Ascending aorta (tissue), 2 donors: ENCODE measurements around the gene DMD. TPM values are rescaled to one million over a fixed set of nuclear protein-coding genes. Genes with fewer than 3 reads are reported as not detected.
"Not testable (repeated sequence)": the region's sequence is repeated elsewhere in the genome, so short reads cannot be mapped to it uniquely, and the experiment has no call there.

ENCODE experiments used
- DNase-seq, 2 donors: peaks; one replicate each; pipeline ENCODE4 v3.0.0-alpha.2; 2019; ENCODE audit warnings: low spot score in 2 of 2
- H3K27ac ChIP-seq, 2 donors: fragments of 200-600 bp; sonication (generic); one replicate each; pipeline ENCODE4 v1.5.1; 2016 to 2017; ENCODE audit warnings: mild to moderate bottlenecking in 1 of 2
- H3K27me3 ChIP-seq: fragments of 200-600 bp; sonication (generic); one replicate; pipeline ENCODE4 v1.5.1; 2017
- H3K36me3 ChIP-seq, 2 donors: fragments of 200-600 bp; sonication (generic); one replicate each; pipeline ENCODE4 v1.5.1; 2016
- H3K4me1 ChIP-seq, 2 donors: fragments of 200-600 bp; sonication (generic); one replicate each; pipeline ENCODE4 v1.5.1; 2016 to 2017; ENCODE audit warnings: mild to moderate bottlenecking in 1 of 2
- H3K4me3 ChIP-seq, 2 donors: fragments of 200-600 bp; sonication (generic); one replicate each; pipeline ENCODE4 v1.5.1; 2016 to 2017; ENCODE audit warnings: mild to moderate bottlenecking in 1 of 2
- H3K9me3 ChIP-seq, 2 donors: fragments of 200-600 bp; sonication (generic); one replicate each; pipeline ENCODE4 v1.5.1; 2016
- intact Hi-C: fragments of 100-400 bp; cut with DNase I; formaldehyde crosslinking; loops from one replicate; pipeline ENCODE4 v1.15.1; 2023
- total RNA-seq: library from RNA; depleted of rRNA; stranded (reverse); fragments of >200 nt; gene quantifications from one replicate; pipeline ENCODE4 v1.1.0, GENCODE V29; 2016
- TF ChIP-seq, protein P1 (sequence below), 3 experiments: fragments of 200-600 bp in 2 of 3; fragments of 450-650 bp in 1 of 3; sonication (generic) in 2 of 3; IDR thresholded peaks; one replicate each; pipeline ENCODE4 v1.5.1; 2016 to 2019; ENCODE audit warnings: antibody characterized with exemption in 3 of 3, mild to moderate bottlenecking in 1 of 3, moderate library complexity in 1 of 3

Gene DMD
- total RNA-seq, 1 donor from 2014 or later: 40.0 TPM

DNA sequence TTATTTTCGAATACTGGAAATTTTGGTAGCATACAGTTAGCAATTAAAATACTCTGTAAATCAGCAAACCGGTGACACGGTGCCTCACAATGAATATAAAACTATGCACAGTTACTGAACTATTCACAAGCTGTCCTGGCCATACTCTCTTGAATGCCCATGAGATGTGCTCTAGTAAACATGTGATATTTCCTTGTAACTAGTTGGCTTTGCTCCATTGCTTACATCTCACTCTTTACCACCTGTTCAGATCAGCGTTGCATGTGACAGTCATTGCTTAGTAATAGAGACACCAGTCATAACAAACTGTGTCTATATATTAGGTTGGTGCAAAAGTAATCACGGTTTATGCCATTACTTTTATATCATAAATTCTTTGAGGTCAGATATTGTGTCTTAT, 1241.6 kb downstream of the DMD start:
- DNase-seq: no peak
- Histone ChIP-seq H3K27ac (no peak overlapping the region), H3K27me3 (no peaks in the 10 kb centered on the region), H3K4me1 (no peaks in the 10 kb centered on the region), H3K9me3 (no peaks in the 10 kb centered on the region), H3K36me3 (no peaks in the 10 kb centered on the region), H3K4me3 (no peak overlapping the region)
- intact Hi-C loops: no loop called here
- TF ChIP-seq, protein P1, sequence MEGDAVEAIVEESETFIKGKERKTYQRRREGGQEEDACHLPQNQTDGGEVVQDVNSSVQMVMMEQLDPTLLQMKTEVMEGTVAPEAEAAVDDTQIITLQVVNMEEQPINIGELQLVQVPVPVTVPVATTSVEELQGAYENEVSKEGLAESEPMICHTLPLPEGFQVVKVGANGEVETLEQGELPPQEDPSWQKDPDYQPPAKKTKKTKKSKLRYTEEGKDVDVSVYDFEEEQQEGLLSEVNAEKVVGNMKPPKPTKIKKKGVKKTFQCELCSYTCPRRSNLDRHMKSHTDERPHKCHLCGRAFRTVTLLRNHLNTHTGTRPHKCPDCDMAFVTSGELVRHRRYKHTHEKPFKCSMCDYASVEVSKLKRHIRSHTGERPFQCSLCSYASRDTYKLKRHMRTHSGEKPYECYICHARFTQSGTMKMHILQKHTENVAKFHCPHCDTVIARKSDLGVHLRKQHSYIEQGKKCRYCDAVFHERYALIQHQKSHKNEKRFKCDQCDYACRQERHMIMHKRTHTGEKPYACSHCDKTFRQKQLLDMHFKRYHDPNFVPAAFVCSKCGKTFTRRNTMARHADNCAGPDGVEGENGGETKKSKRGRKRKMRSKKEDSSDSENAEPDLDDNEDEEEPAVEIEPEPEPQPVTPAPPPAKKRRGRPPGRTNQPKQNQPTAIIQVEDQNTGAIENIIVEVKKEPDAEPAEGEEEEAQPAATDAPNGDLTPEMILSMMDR (IDR thresholded peaks at IDR 0.05): no peak

DNA sequence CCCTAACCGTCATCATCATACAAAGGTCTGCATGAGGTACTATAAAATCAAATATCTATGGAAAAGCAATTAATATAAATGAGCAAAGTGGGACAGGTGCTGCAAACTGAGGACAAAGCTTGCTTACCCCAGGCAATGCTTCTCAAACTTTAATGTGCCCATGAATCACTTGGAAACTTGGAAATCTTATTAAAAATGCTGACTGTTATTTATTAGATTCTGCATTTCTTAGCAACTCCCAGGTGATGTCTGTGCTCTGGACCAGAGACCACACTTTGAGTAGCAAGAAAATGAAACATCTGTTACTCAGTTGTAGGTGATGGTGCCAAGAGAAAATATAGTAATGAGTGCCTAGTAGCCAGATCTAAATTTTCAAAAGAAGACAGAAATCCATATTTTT, 1249.1 kb downstream of the DMD start:
- Histone ChIP-seq H3K27me3 (no peaks in the 10 kb centered on the region), H3K9me3 (no peaks in the 10 kb centered on the region), H3K36me3 (no peaks in the 10 kb centered on the region), H3K27ac (no peak overlapping the region), H3K4me3 (no peak overlapping the region), H3K4me1 (no peaks in the 10 kb centered on the region)
- intact Hi-C loops: no loop called here
- TF ChIP-seq, protein P1 (IDR thresholded peaks at IDR 0.05): no peak
- DNase-seq: no peak

- DNase-seq: no peak
- no peaks in the 10 kb centered on the region for H3K27me3 ChIP-seq
- no peak overlapping the region for H3K4me3 ChIP-seq
- H3K4me1 ChIP-seq: no peaks in the 10 kb centered on the region
- H3K36me3 ChIP-seq: no peaks in the 10 kb centered on the region
- intact Hi-C loops: no loop called here
- H3K9me3 ChIP-seq: no peaks in the 10 kb centered on the region
- no peak overlapping the region for H3K27ac ChIP-seq
- TF ChIP-seq, protein P1 (IDR thresholded peaks at IDR 0.05): no peak
Measured at GRCh38 chrX:31934842-31935370, 1276.4 kb downstream of the DMD start.

GRCh38 chrX:31934015-31934414, 1277.3 kb downstream of the DMD start:
- intact Hi-C loops: no loop called here
- no peak overlapping the region for H3K4me3 ChIP-seq
- DNase-seq: no peak
- H3K27ac ChIP-seq: no peak overlapping the region
- no peaks in the 10 kb centered on the region for H3K27me3 ChIP-seq
- H3K4me1 ChIP-seq: no peaks in the 10 kb centered on the region
- no peaks in the 10 kb centered on the region for H3K36me3 ChIP-seq
- no peaks in the 10 kb centered on the region for H3K9me3 ChIP-seq
- TF ChIP-seq, protein P1 (IDR thresholded peaks at IDR 0.05): no peak

GRCh38 chrX:31932769-31933168, 1278.6 kb downstream of the DMD start:
- Histone ChIP-seq H3K27ac (no peak overlapping the region), H3K4me1 (no peaks in the 10 kb centered on the region), H3K36me3 (no peaks in the 10 kb centered on the region), H3K4me3 (no peak overlapping the region), H3K9me3 (no peaks in the 10 kb centered on the region), H3K27me3 (no peaks in the 10 kb centered on the region)
- intact Hi-C loops: no loop called here
- no peak for DNase-seq
- TF ChIP-seq, protein P1 (IDR thresholded peaks at IDR 0.05): no peak

GRCh38 chrX:31932320-31932719, 1279.0 kb downstream of the DMD start:
- DNase-seq, H3K9me3 ChIP-seq, H3K4me1 ChIP-seq, H3K27me3 ChIP-seq, H3K27ac ChIP-seq, H3K36me3 ChIP-seq, H3K4me3 ChIP-seq, intact Hi-C loops: not testable (repeated sequence)
